Muscle of arm (tissue), 12 donors: Measurements from ENCODE around the gene SIK3. TPM values are rescaled to one million over a fixed set of nuclear protein-coding genes. Genes with fewer than 3 reads are reported as not detected.
"Not testable (repeated sequence)": the region's sequence is repeated elsewhere in the genome, so short reads cannot be mapped to it uniquely, and the experiment has no call there.

Experiments used
- DNase-seq: peaks from one replicate; pipeline ENCODE4 v3.0.0-alpha.2; 2013
- polyA plus RNA-seq, 12 donors: library from polyadenylated mRNA; unstranded; fragments of 120-200 nt; gene quantifications; one replicate each; pipeline ENCODE4 v1.2.1, GENCODE V29; 2013; ENCODE audit not compliant: insufficient read length in 12 of 12

SIK3 gene
- polyA plus RNA-seq, 12 donors, result 27.5 to 46.1 (median 38.5) TPM; not detected in 1

- DNase-seq, result no peak
These were observed 271.3 kb downstream of the SIK3 start for GRCh38 chr11:116826751-116827431.

- DNase-seq, result no peak
These were observed 272.1 kb downstream of the SIK3 start for GRCh38 chr11:116825854-116826750.

GRCh38 chr11:116825434-116825833, 272.8 kb downstream of the SIK3 start:
- no peak for DNase-seq

- no peak for DNase-seq
These were observed 275.0 kb downstream of the SIK3 start, which contains the start of gene APOA4 for GRCh38 chr11:116823031-116823843. Gene APOA4, minus strand, starts transcription at chr11:116823304. Its CDS starts 113 bp downstream, at chr11:116823191.

- DNase-seq, result no peak
These were observed 275.7 kb downstream of the SIK3 start for GRCh38 chr11:116822575-116822974.

- DNase-seq, result no peak
These were observed 276.9 kb downstream of the SIK3 start for GRCh38 chr11:116821050-116821918.

GRCh38 chr11:116819049-116819448, 279.2 kb downstream of the SIK3 start:
- no peak for DNase-seq

GRCh38 chr11:116814502-116814901, 283.7 kb downstream of the SIK3 start:
- DNase-seq, result no peak

- no peak for DNase-seq
These were observed 284.3 kb downstream of the SIK3 start for GRCh38 chr11:116813781-116814471.

- DNase-seq, result no peak
These were observed 285.1 kb downstream of the SIK3 start for GRCh38 chr11:116813170-116813569.

GRCh38 chr11:116812109-116812508, 286.1 kb downstream of the SIK3 start:
- no peak for DNase-seq

- DNase-seq, result no peak
These were observed 287.0 kb downstream of the SIK3 start for GRCh38 chr11:116811194-116811593.

GRCh38 chr11:116808262-116809175, 289.7 kb downstream of the SIK3 start:
- no peak for DNase-seq

- DNase-seq, result no peak
These were observed 290.5 kb downstream of the SIK3 start for GRCh38 chr11:116807601-116808261.

GRCh38 chr11:116804001-116804400, 294.2 kb downstream of the SIK3 start:
- no peak for DNase-seq

GRCh38 chr11:116801662-116802061, 296.6 kb downstream of the SIK3 start:
- not testable (repeated sequence) for DNase-seq

GRCh38 chr11:116800610-116801009, 297.6 kb downstream of the SIK3 start:
- DNase-seq, result no peak

GRCh38 chr11:116798368-116798767, 299.9 kb downstream of the SIK3 start:
- no peak for DNase-seq

GRCh38 chr11:116797816-116798215, 300.4 kb downstream of the SIK3 start:
- DNase-seq, result no peak
